Kidney (tissue), 14 donors: ENCODE results near the gene MARCHF4. TPM values are rescaled to one million over a fixed set of nuclear protein-coding genes. Genes with fewer than 3 reads are reported as not detected.

Experiments used
- DNase-seq, 5 donors: peaks; one replicate each; pipeline ENCODE4 v3.0.0-alpha.2; 2013 to 2020
- FAIRE-seq: peaks from 2 replicates; lab custom pipeline; 2012; peaks lifted over from hg19 to GRCh38; lab: Jason Lieb, UNC
- H3K27ac ChIP-seq, 2 donors: one replicate each; pipeline ENCODE4 v1.7.0; 2013; ENCODE audit warnings: low read depth in 2 of 2, low read length in 2 of 2, inconsistent platforms in 1 of 2
- H3K27me3 ChIP-seq: one replicate; pipeline ENCODE4 v1.7.1; 2013; ENCODE audit warnings: low read length, inconsistent platforms; ENCODE audit not compliant: control insufficient read depth, insufficient read depth
- H3K36me3 ChIP-seq, 3 donors: one replicate each; pipeline versions ENCODE4 v1.7.0 to v1.7.1; 2013; ENCODE audit warnings: low read length in 3 of 3, control low read depth in 1 of 3, inconsistent platforms in 1 of 3; ENCODE audit not compliant: insufficient read depth in 3 of 3, control insufficient read depth in 2 of 3
- H3K4me1 ChIP-seq, 3 donors: one replicate each; pipeline versions ENCODE4 v1.7.0 to v1.7.1; 2013; ENCODE audit warnings: low read length in 3 of 3, inconsistent platforms in 1 of 3, low read depth in 1 of 3; ENCODE audit not compliant: control insufficient read depth in 2 of 3, insufficient read depth in 2 of 3
- H3K4me3 ChIP-seq, 3 donors: one replicate each; pipeline versions ENCODE4 v1.7.0 to v1.8.1; 2013; ENCODE audit warnings: low read length in 3 of 3, control low read depth in 1 of 3, inconsistent platforms in 1 of 3
- H3K9ac ChIP-seq, 3 donors: one replicate each; pipeline versions ENCODE4 v1.7.0 to v1.7.1; 2013; ENCODE audit warnings: low read length in 3 of 3, control low read depth in 1 of 3, inconsistent platforms in 1 of 3
- H3K9me3 ChIP-seq, 3 donors: one replicate each; pipeline versions ENCODE4 v1.7.0 to v1.7.1; 2013; ENCODE audit warnings: low read length in 3 of 3, control low read depth in 1 of 3, inconsistent platforms in 1 of 3; ENCODE audit not compliant: control insufficient read depth in 2 of 3, insufficient read depth in 1 of 3
- CTCF ChIP-seq: IDR thresholded peaks from 3 replicates; pipeline ENCODE4 v1.5.1; 2012; ENCODE audit warnings: mild to moderate bottlenecking, moderate library complexity, borderline replicate concordance; ENCODE audit not compliant: insufficient read depth; ENCODE audit errors: extremely low read depth
- intact Hi-C: fragments of 100-400 bp; cut with DNase I; formaldehyde crosslinking; loops from one replicate; pipeline ENCODE4 v1.11.1; 2022
- polyA plus RNA-seq: library from polyadenylated mRNA; stranded (reverse); fragments of 350-450 nt; fragmentation: Illumina TruSeq; extraction: RNeasy Lipid Tissue Mini Kit (QIAGEN cat#74804); gene quantifications from one replicate; pipeline ENCODE4 v1.2.3, GENCODE V29; 2014; ENCODE audit warnings: low read depth, low replicate concordance; ENCODE audit not compliant: insufficient read depth
- total RNA-seq: library from RNA; stranded (reverse); fragmentation: NEBNext Ultra II Directional; extraction: Animal tissue kit (Norgen Biotek cat#: 25700); gene quantifications from one replicate; pipeline ENCODE4 v1.2.1, GENCODE V29; 2021
- donor health status: control.
- donor health status: control.
- donor health status: control.
- donor health status: control.
- donor health status: control.
- donor health status: DM: yes; HTN: yes; CAD: no.
- donor health status: Normal renal cell carcinoma (clear cell type).

Gene MARCHF4
- total and polyA plus RNA-seq, 2 donors from 2014 or later: 0.09 TPM; not detected in 1

- FAIRE-seq (no peak), DNase-seq (no peak)
- Histone ChIP-seq H3K9ac (no peak overlapping the region), H3K36me3 (peaks cover 3 to 9% (median 3%) of the 10 kb centered on the region in 3 donors), H3K27ac (no peak overlapping the region), H3K9me3 (no peaks in the 10 kb centered on the region), H3K27me3 (no peaks in the 10 kb centered on the region), H3K4me1 (no peaks in the 10 kb centered on the region), H3K4me3 (no peak overlapping the region)
- intact Hi-C loops: no loop called here
- TF ChIP-seq CTCF: no peak
Observed at GRCh38 chr2:216413882-216414281, 41.6 kb upstream of the MARCHF4 start.

- H3K27ac ChIP-seq: peak within 1 kb of the TSS; percentile 96 to 99
- H3K27me3 ChIP-seq: no peaks in the 10 kb centered on the region
- TF ChIP-seq CTCF: no peak
- H3K9me3 ChIP-seq: no peaks in the 10 kb centered on the region
- H3K9ac ChIP-seq: peak within 1 kb of the TSS; percentile 65 to 80 (median 79)
- DNase-seq (peak; percentile 98 to 100 (median 99)), FAIRE-seq (peak; percentile 85)
- peak within 1 kb of the TSS; percentile 83 to 93 (median 86) for H3K4me3 ChIP-seq
- H3K4me1 ChIP-seq: no peaks in the 10 kb centered on the region
- intact Hi-C loops: no loop called here
- H3K36me3 ChIP-seq: peaks cover 3 to 9% (median 3%) of the 10 kb centered on the region in 3 donors
Observed at GRCh38 chr2:216412022-216412999, 40.0 kb upstream of the MARCHF4 start, which contains the start of gene SMARCAL1. SMARCAL1 (plus strand) TSS chr2:216412484; CDS start chr2:216414705, 2,221 bp downstream.

DNA sequence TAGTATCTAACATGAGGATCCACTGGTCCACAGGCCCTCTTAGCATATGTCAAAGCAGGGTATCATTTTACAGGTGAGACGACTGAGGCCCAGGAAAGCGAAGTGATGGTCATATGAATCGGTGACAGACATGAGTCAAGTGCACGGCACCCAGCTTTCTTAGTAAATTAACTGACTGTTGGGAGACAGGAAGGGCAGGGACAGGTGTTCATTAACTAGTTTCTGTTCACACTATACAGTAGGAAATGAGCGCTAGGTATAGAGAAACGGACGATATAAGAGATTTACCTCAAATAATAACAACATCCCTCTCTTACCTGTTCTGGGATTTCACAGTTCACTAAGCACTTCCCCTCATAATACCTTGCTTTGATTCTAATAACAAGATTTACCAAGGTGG lies 38.3 kb upstream of the MARCHF4 start:
- Histone ChIP-seq H3K4me3 (no peak overlapping the region), H3K27me3 (no peaks in the 10 kb centered on the region), H3K4me1 (no peaks in the 10 kb centered on the region), H3K36me3 (peaks cover 0 to 5% (median 3%) of the 10 kb centered on the region in 3 donors), H3K9ac (no peak overlapping the region), H3K9me3 (no peaks in the 10 kb centered on the region), H3K27ac (no peak overlapping the region)
- intact Hi-C loops: no loop called here
- FAIRE-seq (no peak), DNase-seq (no peak)
- no peak for TF ChIP-seq CTCF
